ENCODE data around the gene DNAJC30. TPM values are rescaled to one million over a fixed set of nuclear protein-coding genes. Genes with fewer than 3 reads are reported as not detected.

The DNAJC30 gene
- total and polyA plus RNA-seq, 4 donors: 2.1 to 8.7 (median 4.8) TPM

DNA sequence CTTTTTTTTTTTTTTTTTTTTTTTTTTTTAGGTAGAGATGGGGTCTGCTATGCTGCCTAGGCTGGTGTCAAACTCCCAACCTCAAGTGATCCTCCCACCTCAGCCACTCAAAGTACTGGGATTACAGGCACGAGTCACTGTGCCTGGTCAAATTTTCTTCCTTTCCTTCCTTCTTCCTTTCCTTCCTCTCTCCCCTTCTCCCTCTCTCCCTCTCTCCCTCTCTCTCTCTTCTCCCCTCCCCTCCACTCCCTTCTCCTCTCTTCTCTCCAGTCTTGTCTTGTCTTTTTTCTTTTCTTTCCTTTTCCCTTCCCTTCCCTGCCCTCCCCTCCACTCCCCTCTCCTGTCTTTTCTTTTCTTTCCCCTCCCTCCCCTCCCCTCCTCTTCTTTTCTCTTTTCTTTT, 51.7 kb downstream of the DNAJC30 start:
- Histone ChIP-seq H3K4me3 (ENCODE audit: low read depth in 1 of 3, low read length in 3 of 3) (no peak overlapping the region), H3K4me1 (ENCODE audit: control insufficient read depth in 4 of 4, insufficient read depth in 4 of 4, low read length in 3 of 4) (peaks cover 1 to 15% (median 8%) of the 10 kb centered on the region in 4 donors), H3K27me3 (ENCODE audit: control insufficient read depth in 4 of 4, insufficient read depth in 4 of 4, low read length in 3 of 4) (no peaks in the 10 kb centered on the region), H3K9ac (ENCODE audit: low read depth in 1 of 2, low read length in 2 of 2) (no peak overlapping the region), H3K9me3 (ENCODE audit: control insufficient read depth in 4 of 4, low read length in 3 of 4) (no peaks in the 10 kb centered on the region), H3K36me3 (ENCODE audit: control insufficient read depth in 4 of 4, insufficient read depth in 3 of 4, low read depth in 1 of 4, low read length in 3 of 4) (no peaks in the 10 kb centered on the region), H3K27ac (ENCODE audit: low read depth in 1 of 2, low read length in 2 of 2) (no peak overlapping the region)
- no peak for TF ChIP-seq SP1 (IDR thresholded peaks at IDR 0.05)
- no peak for TF ChIP-seq HNF4A (conservative IDR thresholded peaks at IDR 0.05)
- TF ChIP-seq TAF1 (conservative IDR thresholded peaks at IDR 0.05): no peak
- TF ChIP-seq RAD21 (IDR thresholded peaks at IDR 0.05): no peak
- no peak for TF ChIP-seq FOXA2 (IDR thresholded peaks at IDR 0.05)
- no peak for TF ChIP-seq GABPA (IDR thresholded peaks at IDR 0.05 in 1 of 2, conservative IDR thresholded peaks at IDR 0.05 in 1 of 2)
- no peak for TF ChIP-seq RXRA (IDR thresholded peaks at IDR 0.05)
- TF ChIP-seq, protein P1, sequence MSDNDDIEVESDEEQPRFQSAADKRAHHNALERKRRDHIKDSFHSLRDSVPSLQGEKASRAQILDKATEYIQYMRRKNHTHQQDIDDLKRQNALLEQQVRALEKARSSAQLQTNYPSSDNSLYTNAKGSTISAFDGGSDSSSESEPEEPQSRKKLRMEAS (IDR thresholded peaks at IDR 0.05): no peak
- no peak for TF ChIP-seq JUND (IDR thresholded peaks at IDR 0.05)
- no peak for TF ChIP-seq HNF4G (IDR thresholded peaks at IDR 0.05)
- TF ChIP-seq EGR1 (IDR thresholded peaks at IDR 0.05; ENCODE audit: low read depth in 2 of 2): no peak
- TF ChIP-seq NR2F2 (IDR thresholded peaks at IDR 0.05): no peak
- TF ChIP-seq, protein P2, sequence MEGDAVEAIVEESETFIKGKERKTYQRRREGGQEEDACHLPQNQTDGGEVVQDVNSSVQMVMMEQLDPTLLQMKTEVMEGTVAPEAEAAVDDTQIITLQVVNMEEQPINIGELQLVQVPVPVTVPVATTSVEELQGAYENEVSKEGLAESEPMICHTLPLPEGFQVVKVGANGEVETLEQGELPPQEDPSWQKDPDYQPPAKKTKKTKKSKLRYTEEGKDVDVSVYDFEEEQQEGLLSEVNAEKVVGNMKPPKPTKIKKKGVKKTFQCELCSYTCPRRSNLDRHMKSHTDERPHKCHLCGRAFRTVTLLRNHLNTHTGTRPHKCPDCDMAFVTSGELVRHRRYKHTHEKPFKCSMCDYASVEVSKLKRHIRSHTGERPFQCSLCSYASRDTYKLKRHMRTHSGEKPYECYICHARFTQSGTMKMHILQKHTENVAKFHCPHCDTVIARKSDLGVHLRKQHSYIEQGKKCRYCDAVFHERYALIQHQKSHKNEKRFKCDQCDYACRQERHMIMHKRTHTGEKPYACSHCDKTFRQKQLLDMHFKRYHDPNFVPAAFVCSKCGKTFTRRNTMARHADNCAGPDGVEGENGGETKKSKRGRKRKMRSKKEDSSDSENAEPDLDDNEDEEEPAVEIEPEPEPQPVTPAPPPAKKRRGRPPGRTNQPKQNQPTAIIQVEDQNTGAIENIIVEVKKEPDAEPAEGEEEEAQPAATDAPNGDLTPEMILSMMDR (IDR thresholded peaks at IDR 0.05; ENCODE audit: low read depth, low read length, missing input control): no peak
- TF ChIP-seq YY1 (IDR thresholded peaks at IDR 0.05): no peak
- TF ChIP-seq, protein P3, sequence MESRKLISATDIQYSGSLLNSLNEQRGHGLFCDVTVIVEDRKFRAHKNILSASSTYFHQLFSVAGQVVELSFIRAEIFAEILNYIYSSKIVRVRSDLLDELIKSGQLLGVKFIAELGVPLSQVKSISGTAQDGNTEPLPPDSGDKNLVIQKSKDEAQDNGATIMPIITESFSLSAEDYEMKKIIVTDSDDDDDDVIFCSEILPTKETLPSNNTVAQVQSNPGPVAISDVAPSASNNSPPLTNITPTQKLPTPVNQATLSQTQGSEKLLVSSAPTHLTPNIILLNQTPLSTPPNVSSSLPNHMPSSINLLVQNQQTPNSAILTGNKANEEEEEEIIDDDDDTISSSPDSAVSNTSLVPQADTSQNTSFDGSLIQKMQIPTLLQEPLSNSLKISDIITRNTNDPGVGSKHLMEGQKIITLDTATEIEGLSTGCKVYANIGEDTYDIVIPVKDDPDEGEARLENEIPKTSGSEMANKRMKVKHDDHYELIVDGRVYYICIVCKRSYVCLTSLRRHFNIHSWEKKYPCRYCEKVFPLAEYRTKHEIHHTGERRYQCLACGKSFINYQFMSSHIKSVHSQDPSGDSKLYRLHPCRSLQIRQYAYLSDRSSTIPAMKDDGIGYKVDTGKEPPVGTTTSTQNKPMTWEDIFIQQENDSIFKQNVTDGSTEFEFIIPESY (IDR thresholded peaks at IDR 0.05): no peak
- WGBS: 46% methylated on average over 1 of the region's 1 CpG
- no peak for DNase-seq (ENCODE audit: low spot score)

Small RNA genes lying within 50 kb of the gene (small RNA-seq; reads per million reads assigned to genes)
- gene MIR4284 (0.11 reads per million), gene RN7SL265P (not detected)

Other genes starting within 250 kb of the DNAJC30 start
- gene FZD9, start 249.7 kb downstream of the DNAJC30 start, total RNA-seq: under 1 TPM; 0.33 to 0.56 TPM
- under 1 TPM; 0.11 to 0.18 TPM for gene FZD9, start 249.7 kb downstream of the DNAJC30 start, polyA plus RNA-seq
- gene BAZ1B, start 161.2 kb downstream of the DNAJC30 start, total RNA-seq: 10 to 100 TPM; 30.7 to 31.3 TPM
- 10 to 100 TPM in 1 of 2 donors, 1 to 10 TPM in 1; 8.6 to 12.3 TPM for gene BAZ1B, start 161.2 kb downstream of the DNAJC30 start, polyA plus RNA-seq
- 10 to 100 TPM; 13.2 to 15.5 TPM for gene BCL7B, start 125.8 kb downstream of the DNAJC30 start, total RNA-seq
- 10 to 100 TPM; 27.0 to 27.5 TPM for gene BCL7B, start 125.8 kb downstream of the DNAJC30 start, polyA plus RNA-seq
- 10 to 100 TPM; 16.5 to 36.6 TPM for gene TBL2, start 104.9 kb downstream of the DNAJC30 start, total RNA-seq
- gene TBL2, start 104.9 kb downstream of the DNAJC30 start, polyA plus RNA-seq: 10 to 100 TPM; 10.9 to 21.5 TPM
- gene MLXIPL, start 58.9 kb downstream of the DNAJC30 start, total RNA-seq: 100 to 1,000 TPM in 1 of 2 donors, 10 to 100 TPM in 1; 50.3 to 384 TPM
- 100 to 1,000 TPM; 148 to 316 TPM for gene MLXIPL, start 58.9 kb downstream of the DNAJC30 start, polyA plus RNA-seq
- 1 to 10 TPM in 1 of 2 donors, under 1 TPM in 1; 0.98 to 3.3 TPM for gene VPS37D, start 15.6 kb downstream of the DNAJC30 start, total RNA-seq
- gene VPS37D, start 15.6 kb downstream of the DNAJC30 start, polyA plus RNA-seq: 1 to 10 TPM in 1 of 2 donors, under 1 TPM in 1; 0.38 to 1.6 TPM
- 10 to 100 TPM; 19.1 to 33.4 TPM for gene BUD23, start 144 bp upstream of the DNAJC30 start, total RNA-seq
- 10 to 100 TPM; 42.2 to 52.6 TPM for gene BUD23, start 144 bp upstream of the DNAJC30 start, polyA plus RNA-seq
- gene STX1A, start 36.2 kb upstream of the DNAJC30 start, total RNA-seq: 1 to 10 TPM in 1 of 2 donors, under 1 TPM in 1; 0.79 to 1.9 TPM
- gene STX1A, start 36.2 kb upstream of the DNAJC30 start, polyA plus RNA-seq: 1 to 10 TPM in 1 of 2 donors, under 1 TPM in 1; 0.49 to 1.4 TPM
- gene ABHD11, start 55.3 kb upstream of the DNAJC30 start, total RNA-seq: 1 to 10 TPM; 5.1 to 5.9 TPM
- 1 to 10 TPM; 7.4 to 7.6 TPM for gene ABHD11, start 55.3 kb upstream of the DNAJC30 start, polyA plus RNA-seq
- gene CLDN3, start 86.8 kb upstream of the DNAJC30 start, total RNA-seq: 10 to 100 TPM in 1 of 2 donors, 1 to 10 TPM in 1; 3.6 to 21.1 TPM
- 10 to 100 TPM; 24.7 to 43.0 TPM for gene CLDN3, start 86.8 kb upstream of the DNAJC30 start, polyA plus RNA-seq
- gene CLDN4, start 147.5 kb upstream of the DNAJC30 start, total RNA-seq: 1 to 10 TPM in 1 of 2 donors, under 1 TPM in 1; 0.37 to 1.4 TPM
- gene CLDN4, start 147.5 kb upstream of the DNAJC30 start, polyA plus RNA-seq: 1 to 10 TPM; 1.2 to 2.0 TPM
- gene METTL27, start 159.1 kb upstream of the DNAJC30 start, total RNA-seq: 1 to 10 TPM; 1.0 to 1.6 TPM
- gene METTL27, start 159.1 kb upstream of the DNAJC30 start, polyA plus RNA-seq: 1 to 10 TPM; 1.6 to 1.7 TPM
- gene TMEM270, start 177.7 kb upstream of the DNAJC30 start, total RNA-seq: not detected
- gene TMEM270, start 177.7 kb upstream of the DNAJC30 start, polyA plus RNA-seq: under 1 TPM in 1 of 2 donors, not detected in 1; 0.09 TPM

Measured in liver (tissue), 10 donors.